ENCODE data around the gene ZNF609.

DNA sequence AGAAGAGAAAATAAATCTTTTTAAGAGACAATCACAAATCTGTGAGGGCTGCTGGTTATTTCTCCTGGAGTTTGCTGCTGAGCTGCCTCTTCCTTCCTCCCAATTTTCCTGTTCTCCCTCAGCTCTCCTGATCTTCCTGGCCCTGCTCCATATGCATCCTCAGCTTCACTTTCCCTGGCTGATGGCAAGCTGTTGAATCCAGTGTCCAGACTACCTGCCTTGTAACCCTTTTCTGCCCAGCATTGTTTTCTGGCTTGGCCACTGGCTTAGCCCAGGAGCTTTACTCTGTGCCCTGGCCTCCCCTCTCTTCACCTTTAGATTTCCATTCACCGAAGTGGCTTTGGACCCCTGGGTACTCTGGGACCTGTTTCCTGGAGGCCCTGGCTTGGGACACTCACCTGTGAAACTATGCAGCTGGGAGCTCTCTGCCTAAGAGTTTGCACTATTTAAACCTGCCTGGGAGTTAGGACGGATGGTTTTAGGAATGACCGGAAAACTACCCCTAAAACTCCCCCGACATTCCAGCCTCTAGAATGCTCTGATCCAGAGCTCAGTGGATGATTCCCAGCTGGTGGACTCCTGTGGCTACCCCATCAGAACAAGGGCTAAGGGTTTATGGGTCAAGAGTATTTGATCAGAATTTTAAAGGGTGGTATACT lies 225.0 kb downstream of the ZNF609 start:
- TF ChIP-seq, protein P1, sequence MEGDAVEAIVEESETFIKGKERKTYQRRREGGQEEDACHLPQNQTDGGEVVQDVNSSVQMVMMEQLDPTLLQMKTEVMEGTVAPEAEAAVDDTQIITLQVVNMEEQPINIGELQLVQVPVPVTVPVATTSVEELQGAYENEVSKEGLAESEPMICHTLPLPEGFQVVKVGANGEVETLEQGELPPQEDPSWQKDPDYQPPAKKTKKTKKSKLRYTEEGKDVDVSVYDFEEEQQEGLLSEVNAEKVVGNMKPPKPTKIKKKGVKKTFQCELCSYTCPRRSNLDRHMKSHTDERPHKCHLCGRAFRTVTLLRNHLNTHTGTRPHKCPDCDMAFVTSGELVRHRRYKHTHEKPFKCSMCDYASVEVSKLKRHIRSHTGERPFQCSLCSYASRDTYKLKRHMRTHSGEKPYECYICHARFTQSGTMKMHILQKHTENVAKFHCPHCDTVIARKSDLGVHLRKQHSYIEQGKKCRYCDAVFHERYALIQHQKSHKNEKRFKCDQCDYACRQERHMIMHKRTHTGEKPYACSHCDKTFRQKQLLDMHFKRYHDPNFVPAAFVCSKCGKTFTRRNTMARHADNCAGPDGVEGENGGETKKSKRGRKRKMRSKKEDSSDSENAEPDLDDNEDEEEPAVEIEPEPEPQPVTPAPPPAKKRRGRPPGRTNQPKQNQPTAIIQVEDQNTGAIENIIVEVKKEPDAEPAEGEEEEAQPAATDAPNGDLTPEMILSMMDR (IDR thresholded peaks at IDR 0.05 in 2 of 3, conservative IDR thresholded peaks at IDR 0.05 in 1 of 3; ENCODE audit: borderline replicate concordance in 1 of 3, insufficient read depth in 1 of 3, low read depth in 2 of 3, low read length in 2 of 3) = no peak
- no peak for TF ChIP-seq FOSL1 (IDR thresholded peaks at IDR 0.05; ENCODE audit: low read depth)
